ENCODE data around the gene TADA2B. TPM values are rescaled to one million over a fixed set of nuclear protein-coding genes. Genes with fewer than 3 reads are reported as not detected.

Gene TADA2B
- total RNA-seq, 2 donors from 2014 or later = 24.0 to 27.2 TPM

GRCh38 chr4:7058792-7059191, 15.6 kb downstream of the TADA2B start:
- H3K36me3 ChIP-seq = peaks cover 11% of the 10 kb centered on the region
- no peaks in the 10 kb centered on the region for H3K27me3 ChIP-seq
- H3K9me3 ChIP-seq = no peaks in the 10 kb centered on the region
- no peak overlapping the region for H3K9ac ChIP-seq (ENCODE audit: low read depth in 2 of 2, low read length in 2 of 2)
- H3K4me1 ChIP-seq = no peaks in the 10 kb centered on the region
- no peak overlapping the region for H3K4me3 ChIP-seq
- no peak for DNase-seq
- TF ChIP-seq CTCF (IDR thresholded peaks at IDR 0.05) = no peak
- intact Hi-C loops (cut with DNase I) = no loop called here
- H3K27ac ChIP-seq = no peak overlapping the region

DNA sequence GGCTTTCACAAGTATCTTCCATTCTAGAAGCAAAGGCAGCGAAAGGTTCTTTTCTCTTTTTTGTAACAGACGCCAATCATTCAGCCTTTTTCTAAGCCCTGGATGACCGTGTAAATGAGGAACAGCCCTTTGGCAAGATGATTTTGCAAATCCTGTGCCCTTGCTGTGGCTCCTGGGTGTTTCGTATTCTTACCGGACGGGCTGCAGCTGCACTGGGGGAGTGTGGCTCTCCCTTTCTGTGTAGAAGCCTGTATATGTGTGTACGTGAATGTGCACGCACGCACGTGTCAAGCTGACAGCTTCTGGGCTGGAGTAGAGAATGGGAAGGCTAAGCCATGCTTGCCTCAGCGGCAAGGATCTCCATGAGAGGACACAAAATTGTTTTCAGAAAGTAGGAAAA, 16.5 kb downstream of the TADA2B start:
- Histone ChIP-seq H3K9ac (ENCODE audit: low read depth in 2 of 2, low read length in 2 of 2) (no peak overlapping the region), H3K4me1 (no peaks in the 10 kb centered on the region), H3K36me3 (peaks cover 11% of the 10 kb centered on the region), H3K4me3 (no peak overlapping the region), H3K9me3 (no peaks in the 10 kb centered on the region), H3K27ac (no peak overlapping the region), H3K27me3 (no peaks in the 10 kb centered on the region)
- DNase-seq = no peak
- TF ChIP-seq CTCF (IDR thresholded peaks at IDR 0.05) = no peak
- intact Hi-C loops (cut with DNase I) = no loop called here

GRCh38 chr4:7060346-7061150, 17.4 kb downstream of the TADA2B start:
- H3K27me3 ChIP-seq = no peaks in the 10 kb centered on the region

GRCh38 chr4:7061815-7062214, 18.6 kb downstream of the TADA2B start:
- DNase-seq = no peak
- intact Hi-C loops (cut with DNase I) = no loop called here
- Histone ChIP-seq H3K36me3 (no peaks in the 10 kb centered on the region), H3K9me3 (no peaks in the 10 kb centered on the region), H3K27ac (no peak overlapping the region), H3K27me3 (no peaks in the 10 kb centered on the region), H3K4me3 (no peak overlapping the region), H3K9ac (ENCODE audit: low read depth in 2 of 2, low read length in 2 of 2) (no peak overlapping the region), H3K4me1 (peaks cover 5% of the 10 kb centered on the region)
- TF ChIP-seq CTCF (IDR thresholded peaks at IDR 0.05) = no peak

More at GRCh38 chr4:7060346-7061150, 17.4 kb downstream of the TADA2B start:
- DNase-seq = no peak
- TF ChIP-seq CTCF (IDR thresholded peaks at IDR 0.05) = no peak
- Histone ChIP-seq H3K4me1 (no peaks in the 10 kb centered on the region), H3K9me3 (no peaks in the 10 kb centered on the region), H3K9ac (ENCODE audit: low read depth in 2 of 2, low read length in 2 of 2) (no peak overlapping the region), H3K27ac (no peak overlapping the region), H3K4me3 (no peak overlapping the region), H3K36me3 (peaks cover 11% of the 10 kb centered on the region)
- intact Hi-C loops (cut with DNase I) = no loop called here

- Histone ChIP-seq H3K36me3 (no peaks in the 10 kb centered on the region), H3K9ac (ENCODE audit: low read depth in 2 of 2, low read length in 2 of 2) (no peak overlapping the region), H3K4me3 (no peak overlapping the region), H3K9me3 (no peaks in the 10 kb centered on the region), H3K4me1 (peaks cover 9% of the 10 kb centered on the region), H3K27ac (no peak overlapping the region), H3K27me3 (no peaks in the 10 kb centered on the region)
- DNase-seq = no peak
- TF ChIP-seq CTCF (IDR thresholded peaks at IDR 0.05) = no peak
- intact Hi-C loops (cut with DNase I) = no loop called here
Measured at GRCh38 chr4:7062816-7063215, 19.6 kb downstream of the TADA2B start.
